HCT116 (cell line): ENCODE data around the gene MPPED1.

Source experiments
- ATF3 ChIP-seq: IDR thresholded peaks from 2 replicates; pipeline ENCODE4 v1.6.1; 2012
- CTCF ChIP-seq, 3 experiments: fragments of 200-600 bp in 1 of 3; sonication (generic) in 1 of 3; IDR thresholded peaks in 2 of 3; conservative IDR thresholded peaks in 1 of 3; 2 replicates each; pipeline ENCODE4 v1.5.1; 2012 to 2017; ENCODE audit warnings: low read depth in 2 of 3, low read length in 2 of 3, antibody characterized with exemption in 1 of 3, borderline replicate concordance in 1 of 3, control low read depth in 1 of 3, mild to moderate bottlenecking in 1 of 3, mixed read lengths in 1 of 3, mixed run types in 1 of 3, moderate library complexity in 1 of 3; ENCODE audit not compliant: insufficient read depth in 1 of 3
- EZH2 ChIP-seq: fragments of 200-600 bp; sonication (generic); IDR thresholded peaks from 2 replicates; pipeline ENCODE4 v1.6.1; 2017; ENCODE audit warnings: antibody characterized with exemption, mixed run types
- EZH2phosphoT487 ChIP-seq: fragments of 200-600 bp; IDR thresholded peaks from 2 replicates; pipeline ENCODE4 v1.6.1; 2018; ENCODE audit warnings: antibody characterized with exemption, borderline replicate concordance
- JUND ChIP-seq: IDR thresholded peaks from 2 replicates; pipeline ENCODE4 v1.6.1; 2012
- POLR2A ChIP-seq: IDR thresholded peaks from 2 replicates; pipeline ENCODE4 v1.7.0; 2011; ENCODE audit warnings: borderline replicate concordance; ENCODE audit not compliant: insufficient read depth, insufficient read length; ENCODE audit errors: extremely low read depth
- SRF ChIP-seq: IDR thresholded peaks from 2 replicates; pipeline ENCODE4 v1.6.1; 2012; ENCODE audit warnings: low read depth

GRCh38 chr22:43441216-43441615, 29.4 kb downstream of the MPPED1 start:
- no peak for TF ChIP-seq CTCF (IDR thresholded peaks at IDR 0.05 in 2 of 3, conservative IDR thresholded peaks at IDR 0.05 in 1 of 3; ENCODE audit: borderline replicate concordance in 1 of 3, insufficient read depth in 1 of 3, low read depth in 2 of 3, low read length in 2 of 3)
- no peak for TF ChIP-seq POLR2A
- TF ChIP-seq JUND = no peak
- no peak for TF ChIP-seq EZH2phosphoT487
- no peak for TF ChIP-seq EZH2
- TF ChIP-seq ATF3 = no peak
- TF ChIP-seq SRF = no peak
